Amniotic epithelial cell (primary cell): ENCODE data around the gene DPYD.
A peak's percentile ranks its signal among the peaks of the same experiment; 100 is the strongest.

Experiments
- DNase-seq: peaks from one replicate; pipeline ENCODE4 v3.0.0-alpha.2; 2010; ENCODE audit warnings: low read depth

DPYD gene

DNA sequence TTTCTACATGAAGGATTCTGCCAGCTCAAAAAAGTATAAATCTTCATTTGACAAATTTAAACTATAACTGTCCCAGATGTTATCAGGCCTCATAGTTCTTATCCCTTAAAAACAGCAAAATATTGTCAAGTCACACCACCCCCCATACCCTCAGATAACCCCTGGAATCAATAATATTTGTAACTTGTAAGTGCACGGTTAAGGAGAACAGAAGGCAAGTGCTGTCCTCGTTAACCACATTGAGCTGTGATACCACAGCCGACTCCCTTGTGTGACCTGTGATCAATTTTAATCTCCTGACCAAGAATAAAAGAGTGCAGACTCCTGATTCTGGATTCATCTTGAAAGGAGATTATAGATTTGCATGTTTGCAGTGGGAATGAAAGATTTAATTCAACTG is 310.7 kb downstream of the DPYD start:
- DNase-seq = no peak

DNA sequence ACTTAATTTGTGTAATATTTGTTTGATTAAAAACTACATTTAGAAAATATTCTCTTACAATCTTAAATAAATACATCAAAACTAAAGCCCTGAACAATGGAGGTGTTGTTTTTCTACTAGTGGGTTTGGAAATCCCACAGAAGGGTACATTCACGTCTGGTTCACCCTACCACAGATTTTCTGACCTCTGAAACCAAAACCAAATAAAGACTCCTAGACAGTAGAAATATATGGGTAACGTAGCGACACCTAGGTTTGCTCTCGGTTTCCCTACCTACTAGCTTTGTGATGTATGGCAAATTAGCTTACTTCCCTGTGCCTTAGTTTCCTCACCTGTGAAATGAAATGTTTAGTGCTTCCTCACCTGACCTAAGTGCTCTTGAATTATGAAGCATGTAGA is 312.6 kb downstream of the DPYD start:
- no peak for DNase-seq

DNA sequence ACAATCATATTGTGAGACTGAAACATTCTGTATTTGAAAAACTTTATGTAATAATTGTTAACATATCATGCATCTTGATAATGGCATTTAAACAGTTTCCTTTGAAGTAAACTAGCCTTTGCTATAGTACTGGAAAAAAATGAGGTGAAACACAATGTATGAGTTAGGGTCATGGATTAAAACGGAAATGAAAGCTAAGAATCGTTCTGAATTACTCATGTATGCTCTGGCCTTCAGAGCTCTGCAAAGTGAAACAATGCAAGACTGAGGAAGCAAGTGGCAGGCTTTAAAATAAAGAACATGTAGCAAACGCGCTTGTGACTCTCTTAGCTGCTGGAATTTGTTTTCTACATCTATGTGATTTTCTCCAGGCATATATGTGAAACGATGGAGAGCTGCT is 317.1 kb downstream of the DPYD start:
- peak; percentile 11 for DNase-seq

DNA sequence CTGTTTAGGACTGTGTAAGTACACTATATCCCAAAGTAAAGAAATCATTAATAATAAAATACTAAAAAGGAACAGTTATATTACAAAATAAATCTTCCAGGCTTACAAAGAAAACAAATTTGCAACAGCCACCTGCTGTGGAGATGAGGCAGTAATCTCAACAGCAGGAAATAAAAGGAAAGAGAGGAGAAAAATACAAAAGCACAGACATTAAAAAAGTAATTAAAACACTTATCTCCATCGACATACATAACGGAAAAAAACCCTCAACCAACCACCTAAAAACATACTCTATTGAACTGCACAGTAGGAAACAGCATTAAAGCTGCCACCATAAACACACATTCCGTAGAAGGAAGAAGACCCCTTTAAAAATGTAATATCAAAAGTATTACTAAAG is 317.6 kb downstream of the DPYD start:
- no peak for DNase-seq

DNA sequence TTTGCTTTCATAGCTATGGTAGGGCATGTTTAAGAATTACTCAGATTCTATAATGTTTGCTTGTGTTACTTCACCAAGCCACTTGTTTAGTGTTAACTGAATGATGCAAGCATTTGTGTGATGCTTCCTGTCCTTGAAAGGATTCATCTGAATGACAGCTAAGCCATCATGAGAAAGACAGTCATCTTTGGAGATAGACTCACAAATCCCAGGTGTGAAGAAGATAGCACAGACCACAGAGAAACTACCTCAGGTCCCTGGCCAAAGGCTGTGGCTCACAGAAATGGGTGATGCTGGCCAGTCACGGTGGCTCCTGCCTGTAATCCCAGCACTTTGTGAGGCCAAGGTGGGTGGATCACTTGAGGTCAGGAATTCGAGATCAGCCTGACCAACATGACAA is 321.4 kb downstream of the DPYD start:
- DNase-seq = peak; percentile 17

DNA sequence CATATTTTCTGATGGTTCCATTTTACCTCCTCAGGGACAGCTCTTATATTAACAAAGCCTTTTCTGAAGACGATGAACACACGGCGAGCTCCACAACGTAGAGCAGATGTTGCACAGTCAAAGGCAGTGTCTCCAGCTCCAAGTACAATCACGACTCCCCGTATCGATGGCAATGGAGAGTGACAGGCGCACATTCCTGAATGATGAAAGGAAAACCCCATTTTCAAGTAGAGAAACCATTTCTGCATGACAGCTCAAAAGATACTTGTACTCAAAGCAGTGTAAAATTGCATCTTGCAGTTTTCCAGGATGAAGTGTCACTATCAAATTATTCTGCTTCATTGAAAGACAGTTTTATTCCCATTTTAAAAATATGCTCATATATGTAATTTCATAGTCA is 327.6 kb downstream of the DPYD start:
- no peak for DNase-seq

DNA sequence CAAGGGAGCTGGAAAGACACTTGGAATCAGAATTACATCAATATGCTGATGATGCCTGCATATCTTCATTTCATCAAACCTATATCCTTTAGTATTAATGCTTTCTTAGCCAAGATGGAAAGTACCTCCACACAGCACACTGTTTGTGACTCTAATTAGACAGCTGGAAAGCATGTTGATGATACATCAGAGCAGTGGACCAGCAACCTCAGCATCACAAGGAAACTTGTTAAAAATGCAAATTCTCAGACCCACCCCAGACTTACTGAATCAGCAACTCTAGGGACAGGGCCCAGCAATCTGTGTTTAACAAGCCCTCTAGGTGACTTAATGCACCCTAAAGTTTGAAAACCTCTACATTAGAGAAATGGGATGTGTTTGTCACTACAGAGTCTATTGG is 332.1 kb downstream of the DPYD start:
- DNase-seq = no peak

DNA sequence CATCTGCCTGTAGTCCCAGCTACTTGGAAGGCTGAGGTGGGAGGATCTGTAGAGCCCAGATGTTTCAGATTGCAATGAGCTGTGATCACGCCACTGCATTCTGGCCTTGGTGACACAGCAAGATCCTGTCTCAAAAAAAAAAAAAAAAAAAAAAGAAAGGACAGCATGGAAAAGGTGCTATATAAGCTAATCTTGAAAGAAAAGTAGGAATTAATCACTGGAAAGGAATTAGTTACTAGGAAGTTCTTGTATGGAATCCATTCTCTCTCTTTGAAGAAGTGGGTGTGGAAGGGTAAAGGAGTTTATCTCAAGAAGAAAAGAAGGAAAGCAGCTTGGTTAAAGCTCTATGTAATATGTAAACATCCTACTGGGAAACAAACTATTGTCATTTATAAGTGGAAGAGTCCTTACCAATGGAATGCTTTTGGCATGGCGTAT is 339.2 kb downstream of the DPYD start:
- peak; percentile 23 for DNase-seq

DNA sequence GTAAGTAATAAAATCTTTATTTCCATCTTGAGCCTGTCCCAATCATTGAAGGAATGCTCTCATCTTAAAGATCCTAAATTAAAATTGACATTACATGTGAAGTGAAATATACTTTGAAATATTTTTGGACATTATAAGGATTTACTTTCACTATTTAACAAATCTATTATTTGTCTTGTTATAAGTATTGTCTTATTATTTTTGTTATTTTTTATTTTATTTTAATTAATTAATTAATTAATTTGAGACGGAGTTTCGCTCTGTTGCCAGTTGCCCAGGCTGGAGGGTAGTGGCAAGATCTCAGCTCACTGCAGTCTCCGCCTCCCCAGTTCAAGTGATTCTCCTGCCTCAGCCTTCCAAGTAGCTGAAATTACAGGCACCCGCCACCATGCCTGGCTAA is 343.2 kb downstream of the DPYD start:
- DNase-seq = no peak

DNA sequence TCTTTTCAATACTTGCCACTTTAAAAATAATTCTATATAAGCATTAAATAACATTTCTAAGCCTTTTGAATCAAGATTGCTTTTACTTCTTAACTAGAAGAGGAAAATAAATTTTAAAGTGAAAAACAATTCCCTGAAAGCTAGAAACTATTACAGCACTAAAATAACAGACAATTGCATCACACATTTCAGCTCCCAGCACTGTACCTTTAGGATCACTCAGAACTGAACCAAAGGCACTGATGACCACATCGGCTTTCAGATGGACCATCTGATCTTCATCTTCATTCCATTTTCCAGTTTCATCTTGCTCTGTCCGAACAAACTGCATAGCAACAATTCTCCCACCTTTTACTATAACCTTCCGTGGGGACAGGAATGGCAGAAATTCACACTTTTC is 347.3 kb downstream of the DPYD start:
- DNase-seq = peak; percentile 17

DNA sequence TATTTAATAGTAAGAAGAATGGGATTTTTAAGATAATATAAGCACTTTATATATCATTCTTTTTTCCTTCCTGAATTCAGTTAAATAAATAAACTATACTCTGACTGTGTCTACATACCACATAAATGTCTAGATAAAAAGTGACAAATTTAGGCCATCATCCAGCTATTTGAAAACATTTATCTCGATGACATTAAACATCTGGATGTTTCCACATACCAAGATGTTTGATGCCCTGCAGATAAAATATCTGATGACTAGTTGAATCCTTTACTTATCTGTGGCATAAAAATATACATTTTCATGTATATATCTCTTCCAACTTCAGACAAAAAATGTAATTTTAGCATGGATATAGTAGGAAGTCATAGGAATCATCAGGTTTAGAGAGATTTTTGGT is 348.3 kb downstream of the DPYD start:
- peak; percentile 38 for DNase-seq

DNA sequence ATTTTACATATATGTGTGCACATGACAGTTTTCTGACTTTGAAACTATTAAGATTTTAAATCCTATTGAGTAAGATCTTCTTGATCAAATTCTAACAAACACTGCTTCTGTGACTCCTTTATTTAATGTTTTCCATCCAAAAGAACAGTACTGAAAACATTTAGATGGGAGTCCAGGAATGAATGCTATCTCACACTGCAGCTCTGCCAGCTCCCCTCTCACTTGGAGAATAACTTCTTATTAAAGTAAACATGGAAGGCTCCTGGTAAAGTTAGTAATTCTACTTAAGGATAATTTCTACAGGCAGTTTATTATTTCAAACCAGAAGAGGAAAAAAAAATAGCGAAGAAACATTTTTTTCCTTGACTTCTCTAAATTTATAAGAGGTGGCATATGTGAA is 349.1 kb downstream of the DPYD start:
- DNase-seq = no peak

DNA sequence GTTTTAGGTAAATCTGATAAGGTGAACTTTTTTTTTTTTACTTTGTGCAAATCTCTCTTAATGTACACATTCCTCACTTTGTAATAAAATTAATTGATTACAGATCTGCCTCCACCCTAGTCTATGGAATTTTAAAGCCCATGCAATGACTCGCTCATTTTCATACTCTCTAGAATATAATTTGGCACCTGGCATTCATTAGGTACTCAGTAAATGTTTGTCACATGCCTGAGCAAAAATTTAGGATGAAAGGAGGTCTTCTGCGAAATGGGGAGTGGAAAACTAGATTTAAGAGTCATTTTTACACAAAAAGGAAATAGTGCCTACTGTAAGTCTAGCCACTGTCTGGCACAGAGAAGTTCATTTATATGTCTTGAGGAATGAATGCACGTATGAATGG is 350.1 kb downstream of the DPYD start:
- DNase-seq = no peak

DNA sequence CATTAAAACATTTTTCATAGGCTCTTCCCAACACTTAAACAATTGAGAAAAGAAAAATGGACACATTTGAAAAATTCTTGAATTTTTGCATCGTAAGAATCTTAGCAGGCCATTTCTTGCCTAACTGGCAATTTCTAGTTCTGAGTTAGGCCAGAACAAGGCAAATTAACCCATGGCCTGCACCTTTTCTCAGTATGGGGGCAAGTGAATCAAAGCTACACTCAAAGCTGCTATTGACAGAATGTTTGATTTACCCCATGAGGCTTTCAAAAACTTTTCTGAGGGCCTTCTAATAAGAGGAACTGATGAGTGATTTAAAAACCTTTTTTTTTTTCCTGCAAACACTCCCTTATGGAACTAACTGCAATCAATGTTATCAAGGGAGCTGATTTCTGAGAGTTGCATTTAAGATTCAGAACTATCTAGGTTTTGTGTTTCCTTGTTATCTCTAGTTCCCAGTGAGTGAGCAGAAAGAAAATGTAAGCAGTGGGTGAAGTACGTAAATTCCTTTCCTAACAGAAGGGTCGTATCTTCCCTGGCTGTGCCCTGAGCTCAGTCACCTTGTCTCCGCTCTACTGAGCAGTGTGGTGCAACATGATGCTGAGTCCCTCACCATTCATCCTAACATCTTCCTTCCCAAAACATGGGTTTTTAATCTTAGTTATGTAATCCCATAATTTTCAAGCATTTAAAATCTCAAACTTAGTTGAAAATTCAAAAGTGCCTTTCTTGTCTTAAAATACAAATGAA is 353.7 kb downstream of the DPYD start:
- DNase-seq = peak; percentile 35

DNA sequence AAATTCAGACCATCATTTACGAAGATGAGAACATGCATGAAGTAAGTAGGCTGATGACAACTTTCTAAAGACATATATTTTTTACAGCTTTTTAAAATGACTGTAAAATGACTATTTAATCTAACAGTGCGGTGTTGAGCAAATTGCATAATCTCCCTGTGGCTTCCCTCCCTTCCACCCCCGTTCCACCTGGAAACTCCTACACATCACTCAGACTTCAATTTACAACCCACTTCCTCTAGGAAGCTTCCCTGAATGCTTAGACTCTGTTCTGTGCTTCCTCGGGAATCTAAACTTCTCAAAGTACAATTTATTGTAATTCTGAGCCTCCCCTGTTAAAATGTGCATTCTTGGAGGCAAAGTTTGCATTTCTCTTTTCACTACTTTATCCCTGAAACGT is 354.9 kb downstream of the DPYD start:
- DNase-seq = peak; percentile 54

DNA sequence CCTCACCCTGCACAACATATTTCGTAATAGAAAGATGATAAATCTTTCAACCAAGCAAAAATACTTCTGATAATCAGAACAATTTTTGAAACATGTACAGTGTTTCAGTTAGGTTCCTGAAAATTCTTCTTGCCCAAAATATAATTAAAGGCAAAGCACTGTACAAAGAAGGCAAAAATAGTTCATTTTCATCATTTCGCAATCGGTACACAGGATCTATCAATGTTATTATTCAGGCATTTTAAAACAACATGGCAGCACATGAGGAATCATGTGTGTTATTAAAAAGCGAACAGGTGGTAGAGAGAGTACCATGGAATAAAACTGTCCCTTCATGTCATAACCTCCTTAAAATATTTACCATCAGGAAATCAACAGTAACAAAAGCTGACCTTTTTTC is 356.9 kb downstream of the DPYD start:
- peak; percentile 34 for DNase-seq

DNA sequence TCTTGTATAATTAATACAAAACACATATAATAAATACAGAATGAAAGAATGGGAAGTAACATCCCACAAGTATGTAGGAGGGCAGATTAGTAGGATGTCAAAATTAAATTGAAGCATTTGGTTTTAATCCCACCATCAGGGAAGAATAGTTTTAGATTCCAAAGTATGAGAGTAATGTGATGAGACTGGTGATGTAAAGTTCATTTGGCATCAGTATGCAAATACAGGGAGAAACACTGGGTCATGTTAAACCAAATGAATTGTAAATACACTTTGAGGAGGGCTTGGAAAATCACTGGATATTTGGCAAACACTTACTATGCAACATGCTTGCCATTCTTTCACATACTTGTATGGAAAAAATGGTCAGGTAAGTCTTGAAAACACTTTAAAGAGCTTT is 358.8 kb downstream of the DPYD start:
- DNase-seq = no peak

DNA sequence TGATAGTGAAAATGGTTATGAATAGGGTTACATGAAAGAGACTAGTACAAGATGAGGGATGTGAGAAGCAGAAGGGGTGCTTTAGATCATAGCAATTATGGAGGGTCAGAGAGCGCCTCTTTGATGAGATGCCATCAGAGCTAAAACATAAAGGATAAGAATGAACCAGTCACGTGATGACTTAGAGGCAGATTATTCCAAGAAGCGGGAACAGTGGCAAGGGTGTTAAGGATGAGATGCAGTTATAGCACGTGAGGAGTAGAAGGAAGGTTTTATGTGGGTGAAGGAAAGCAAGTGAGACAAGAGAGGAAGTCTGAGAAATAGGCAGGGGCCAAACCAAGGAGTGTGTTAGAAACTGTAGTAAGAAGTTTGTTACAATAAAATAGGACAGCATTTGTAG is 360.1 kb downstream of the DPYD start:
- DNase-seq = no peak

DNA sequence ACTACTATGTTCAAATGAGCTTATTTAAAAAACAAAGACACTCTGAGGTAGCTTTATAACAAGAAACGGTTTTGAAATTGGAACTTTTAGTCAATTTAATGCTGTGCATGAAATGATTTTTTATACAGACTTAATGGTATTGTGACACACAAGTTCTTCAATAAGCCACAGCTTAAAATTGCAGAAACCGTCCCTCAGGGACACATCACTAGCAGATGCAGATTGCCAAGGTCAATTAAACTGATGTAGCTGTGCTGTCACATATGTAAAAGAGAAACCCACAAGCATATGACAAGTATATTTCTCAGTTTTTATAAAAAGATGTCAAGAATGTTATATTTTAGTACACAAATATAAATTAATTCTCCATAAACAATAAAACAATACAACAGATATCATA is 366.9 kb downstream of the DPYD start:
- DNase-seq = no peak

DNA sequence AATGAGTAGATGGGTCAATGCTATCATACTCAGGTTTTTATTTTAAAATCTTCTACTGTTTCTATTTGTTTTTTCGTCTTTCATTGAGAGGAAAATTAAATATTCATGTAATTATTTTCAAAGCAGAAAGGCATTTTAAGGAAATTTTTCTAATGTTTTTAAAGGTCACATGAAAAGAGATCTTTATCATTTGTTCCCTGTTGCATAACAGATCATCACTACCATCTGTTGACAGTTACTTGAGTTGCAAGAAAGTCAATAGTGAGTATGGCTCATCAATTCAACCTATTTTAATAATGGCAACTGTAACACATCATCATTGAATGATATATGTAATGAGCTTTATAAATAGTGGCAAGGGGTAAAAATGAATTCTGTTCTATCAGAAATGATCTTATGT is 369.7 kb downstream of the DPYD start:
- no peak for DNase-seq

DNA sequence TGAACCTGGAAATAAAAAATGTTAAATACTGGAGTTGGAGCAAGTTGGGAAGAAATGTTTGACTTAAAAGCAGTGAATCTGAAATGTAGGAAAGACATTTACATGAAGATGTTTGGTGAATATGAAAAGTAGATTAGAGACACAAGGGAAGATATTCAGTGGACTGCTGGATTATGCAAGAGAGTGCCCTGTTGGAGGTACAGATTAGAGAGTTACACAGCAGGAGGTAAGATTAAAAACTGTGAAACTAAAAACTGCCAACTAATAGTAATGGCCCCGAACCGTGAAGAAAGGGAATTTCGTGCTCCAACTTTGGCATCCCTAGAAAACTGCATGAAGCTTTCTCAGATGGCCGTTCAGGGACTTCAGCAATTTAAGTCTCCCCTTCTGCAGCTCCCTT is 375.4 kb downstream of the DPYD start:
- DNase-seq = no peak

DNA sequence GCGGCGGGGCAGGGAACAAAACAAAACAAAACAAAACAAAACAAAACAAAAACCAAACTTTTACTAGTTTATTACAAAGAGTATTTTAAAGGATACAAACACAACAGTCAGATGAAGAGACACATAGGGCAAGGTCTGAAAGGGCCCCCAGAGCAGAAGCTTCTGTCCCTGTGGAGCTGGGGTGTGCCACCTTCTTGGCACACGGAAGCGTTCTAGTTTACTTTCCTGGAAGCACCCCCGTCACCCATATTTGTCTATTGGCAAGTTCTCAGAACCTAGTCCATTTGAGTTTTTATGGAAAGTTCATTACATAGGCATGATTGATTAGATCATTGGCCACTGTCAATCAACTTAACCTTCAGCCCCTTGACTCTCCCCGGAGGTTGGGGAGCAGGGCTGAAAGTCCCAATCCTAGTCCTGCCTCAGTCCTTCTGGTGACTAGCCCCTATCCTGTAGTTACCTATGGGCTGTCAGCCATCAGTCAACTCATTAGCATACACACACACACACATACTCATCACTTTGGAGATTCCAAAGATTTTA is 380.4 kb downstream of the DPYD start:
- no peak for DNase-seq

DNA sequence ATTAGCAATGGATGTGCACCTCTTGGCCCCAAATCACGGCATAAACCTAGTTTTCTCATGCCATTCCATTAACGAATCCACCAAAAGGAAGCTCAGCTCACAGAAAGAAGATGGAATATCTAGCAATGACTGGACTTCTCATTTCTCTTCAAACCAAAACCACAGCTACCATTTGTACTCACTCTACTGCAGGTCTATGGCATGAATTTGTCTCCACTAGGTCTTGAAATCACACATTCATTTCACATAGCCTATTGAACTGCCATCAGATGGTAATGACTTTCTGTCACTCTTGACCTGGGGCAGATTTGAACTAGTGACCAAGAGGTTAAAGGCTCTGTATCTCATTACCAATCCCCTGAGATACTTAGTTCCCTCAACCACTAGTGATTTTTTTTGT is 382.7 kb downstream of the DPYD start:
- DNase-seq = no peak

DNA sequence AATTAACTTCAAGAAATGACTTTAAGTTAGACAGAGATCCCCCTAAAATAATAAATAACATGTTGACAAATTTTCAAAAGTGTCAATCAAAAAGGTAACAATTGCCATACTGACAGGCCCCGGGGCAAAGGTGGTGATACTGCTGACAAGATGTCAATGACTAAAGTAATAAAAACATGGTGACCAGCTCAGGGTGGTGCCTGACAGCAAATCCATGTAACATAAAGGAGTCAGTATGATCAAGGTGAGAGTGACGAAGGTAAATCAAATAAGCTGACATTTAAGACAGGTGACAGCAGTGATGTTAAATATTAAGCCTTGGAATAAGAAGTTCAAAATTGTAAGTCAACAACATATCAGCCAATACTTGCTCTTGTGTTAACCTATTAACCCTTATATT is 387.5 kb downstream of the DPYD start:
- no peak for DNase-seq
